Measurements from ENCODE around the gene ERN2.

DNA sequence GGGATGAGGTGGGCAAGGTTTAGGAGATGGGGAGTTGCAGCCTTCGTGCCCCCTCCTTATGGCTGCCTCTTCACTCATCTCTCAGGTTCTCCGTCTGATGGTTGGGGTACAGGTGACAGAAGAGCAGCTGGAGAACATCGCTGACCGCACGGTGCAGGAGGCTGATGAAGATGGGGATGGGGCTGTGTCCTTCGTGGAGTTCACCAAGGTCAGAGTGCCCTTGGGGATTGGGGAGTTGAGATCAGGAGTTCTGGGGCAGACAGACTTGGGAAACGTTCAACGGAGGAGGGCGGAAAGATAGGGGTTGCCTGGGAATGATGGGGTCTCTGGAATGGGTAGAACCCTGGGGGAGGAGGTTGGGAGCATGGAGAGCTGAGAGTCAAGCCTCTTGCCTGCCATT lies 44.1 kb upstream of the ERN2 start:
- TF ChIP-seq NR3C1 (CRISPR knock-in tag; conservative IDR thresholded peaks at IDR 0.05; ENCODE audit: low read depth), result no peak
- TF ChIP-seq, protein P1, sequence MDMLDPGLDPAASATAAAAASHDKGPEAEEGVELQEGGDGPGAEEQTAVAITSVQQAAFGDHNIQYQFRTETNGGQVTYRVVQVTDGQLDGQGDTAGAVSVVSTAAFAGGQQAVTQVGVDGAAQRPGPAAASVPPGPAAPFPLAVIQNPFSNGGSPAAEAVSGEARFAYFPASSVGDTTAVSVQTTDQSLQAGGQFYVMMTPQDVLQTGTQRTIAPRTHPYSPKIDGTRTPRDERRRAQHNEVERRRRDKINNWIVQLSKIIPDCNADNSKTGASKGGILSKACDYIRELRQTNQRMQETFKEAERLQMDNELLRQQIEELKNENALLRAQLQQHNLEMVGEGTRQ (CRISPR knock-in tag; IDR thresholded peaks at IDR 0.05), result no peak
- TF ChIP-seq, protein P2, sequence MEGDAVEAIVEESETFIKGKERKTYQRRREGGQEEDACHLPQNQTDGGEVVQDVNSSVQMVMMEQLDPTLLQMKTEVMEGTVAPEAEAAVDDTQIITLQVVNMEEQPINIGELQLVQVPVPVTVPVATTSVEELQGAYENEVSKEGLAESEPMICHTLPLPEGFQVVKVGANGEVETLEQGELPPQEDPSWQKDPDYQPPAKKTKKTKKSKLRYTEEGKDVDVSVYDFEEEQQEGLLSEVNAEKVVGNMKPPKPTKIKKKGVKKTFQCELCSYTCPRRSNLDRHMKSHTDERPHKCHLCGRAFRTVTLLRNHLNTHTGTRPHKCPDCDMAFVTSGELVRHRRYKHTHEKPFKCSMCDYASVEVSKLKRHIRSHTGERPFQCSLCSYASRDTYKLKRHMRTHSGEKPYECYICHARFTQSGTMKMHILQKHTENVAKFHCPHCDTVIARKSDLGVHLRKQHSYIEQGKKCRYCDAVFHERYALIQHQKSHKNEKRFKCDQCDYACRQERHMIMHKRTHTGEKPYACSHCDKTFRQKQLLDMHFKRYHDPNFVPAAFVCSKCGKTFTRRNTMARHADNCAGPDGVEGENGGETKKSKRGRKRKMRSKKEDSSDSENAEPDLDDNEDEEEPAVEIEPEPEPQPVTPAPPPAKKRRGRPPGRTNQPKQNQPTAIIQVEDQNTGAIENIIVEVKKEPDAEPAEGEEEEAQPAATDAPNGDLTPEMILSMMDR (IDR thresholded peaks at IDR 0.05), result no peak
- TF ChIP-seq ZBTB21 (CRISPR knock-in tag; IDR thresholded peaks at IDR 0.05; ENCODE audit: borderline replicate concordance), result no peak
- TF ChIP-seq, protein P3, sequence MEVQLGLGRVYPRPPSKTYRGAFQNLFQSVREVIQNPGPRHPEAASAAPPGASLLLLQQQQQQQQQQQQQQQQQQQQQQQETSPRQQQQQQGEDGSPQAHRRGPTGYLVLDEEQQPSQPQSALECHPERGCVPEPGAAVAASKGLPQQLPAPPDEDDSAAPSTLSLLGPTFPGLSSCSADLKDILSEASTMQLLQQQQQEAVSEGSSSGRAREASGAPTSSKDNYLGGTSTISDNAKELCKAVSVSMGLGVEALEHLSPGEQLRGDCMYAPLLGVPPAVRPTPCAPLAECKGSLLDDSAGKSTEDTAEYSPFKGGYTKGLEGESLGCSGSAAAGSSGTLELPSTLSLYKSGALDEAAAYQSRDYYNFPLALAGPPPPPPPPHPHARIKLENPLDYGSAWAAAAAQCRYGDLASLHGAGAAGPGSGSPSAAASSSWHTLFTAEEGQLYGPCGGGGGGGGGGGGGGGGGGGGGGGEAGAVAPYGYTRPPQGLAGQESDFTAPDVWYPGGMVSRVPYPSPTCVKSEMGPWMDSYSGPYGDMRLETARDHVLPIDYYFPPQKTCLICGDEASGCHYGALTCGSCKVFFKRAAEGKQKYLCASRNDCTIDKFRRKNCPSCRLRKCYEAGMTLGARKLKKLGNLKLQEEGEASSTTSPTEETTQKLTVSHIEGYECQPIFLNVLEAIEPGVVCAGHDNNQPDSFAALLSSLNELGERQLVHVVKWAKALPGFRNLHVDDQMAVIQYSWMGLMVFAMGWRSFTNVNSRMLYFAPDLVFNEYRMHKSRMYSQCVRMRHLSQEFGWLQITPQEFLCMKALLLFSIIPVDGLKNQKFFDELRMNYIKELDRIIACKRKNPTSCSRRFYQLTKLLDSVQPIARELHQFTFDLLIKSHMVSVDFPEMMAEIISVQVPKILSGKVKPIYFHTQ (CRISPR knock-in tag; IDR thresholded peaks at IDR 0.05), result no peak

Data from WTC11 (cell line).